Duodenal mucosa (tissue), 2 donors: ENCODE data around the gene MYD88.
"Not testable (repeated sequence)": the region's sequence is repeated elsewhere in the genome, so short reads cannot be mapped to it uniquely, and the experiment has no call there.

Experiments used
- H3K27ac ChIP-seq: one replicate; pipeline ENCODE4 v1.7.0; 2013; ENCODE audit warnings: low read depth, low read length
- H3K27me3 ChIP-seq, 2 donors: one replicate each; pipeline ENCODE4 v1.7.0; 2013; ENCODE audit warnings: low read length in 2 of 2, control low read depth in 1 of 2; ENCODE audit not compliant: insufficient read depth in 2 of 2, control insufficient read depth in 1 of 2
- H3K36me3 ChIP-seq, 2 donors: one replicate each; pipeline ENCODE4 v1.7.0; 2013; ENCODE audit warnings: low read length in 2 of 2, control low read depth in 1 of 2; ENCODE audit not compliant: insufficient read depth in 2 of 2, control insufficient read depth in 1 of 2
- H3K4me1 ChIP-seq, 2 donors: one replicate each; pipeline ENCODE4 v1.7.0; 2013; ENCODE audit warnings: low read length in 2 of 2, control low read depth in 1 of 2; ENCODE audit not compliant: insufficient read depth in 2 of 2, control insufficient read depth in 1 of 2
- H3K4me3 ChIP-seq, 2 donors: one replicate each; pipeline ENCODE4 v1.7.0; 2013; ENCODE audit warnings: low read length in 2 of 2, low read depth in 1 of 2
- H3K9ac ChIP-seq, 2 donors: one replicate each; pipeline ENCODE4 v1.7.0; 2013; ENCODE audit warnings: low read length in 2 of 2, low read depth in 1 of 2
- H3K9me3 ChIP-seq, 2 donors: one replicate each; pipeline ENCODE4 v1.7.0; 2013; ENCODE audit warnings: low read length in 2 of 2, control low read depth in 1 of 2; ENCODE audit not compliant: control insufficient read depth in 1 of 2

The MYD88 gene

GRCh38 chr3:38135621-38136277 lies 2.7 kb upstream of the MYD88 start:
- not testable (repeated sequence) for H3K27me3 ChIP-seq, H3K27ac ChIP-seq, H3K9me3 ChIP-seq
- H3K36me3 ChIP-seq: peaks cover 21 to 36% of the 10 kb centered on the region in 2 donors
- peak overlapping the region; percentile 83 to 95 for H3K4me3 ChIP-seq
- peak overlapping the region; percentile 79 to 89 for H3K9ac ChIP-seq
- peaks cover 57 to 59% of the 10 kb centered on the region in 2 donors for H3K4me1 ChIP-seq

- Histone ChIP-seq H3K9ac (peak overlapping the region; percentile 79 to 89), H3K4me1 (peaks cover 57 to 59% of the 10 kb centered on the region in 2 donors), H3K27ac (peak overlapping the region; percentile 75), H3K9me3 (no peaks in the 10 kb centered on the region), H3K36me3 (peaks cover 26 to 37% of the 10 kb centered on the region in 2 donors), H3K27me3 (no peaks in the 10 kb centered on the region), H3K4me3 (peak overlapping the region; percentile 83 to 95)
Measured at GRCh38 chr3:38136393-38136776, 2.1 kb upstream of the MYD88 start.

DNA sequence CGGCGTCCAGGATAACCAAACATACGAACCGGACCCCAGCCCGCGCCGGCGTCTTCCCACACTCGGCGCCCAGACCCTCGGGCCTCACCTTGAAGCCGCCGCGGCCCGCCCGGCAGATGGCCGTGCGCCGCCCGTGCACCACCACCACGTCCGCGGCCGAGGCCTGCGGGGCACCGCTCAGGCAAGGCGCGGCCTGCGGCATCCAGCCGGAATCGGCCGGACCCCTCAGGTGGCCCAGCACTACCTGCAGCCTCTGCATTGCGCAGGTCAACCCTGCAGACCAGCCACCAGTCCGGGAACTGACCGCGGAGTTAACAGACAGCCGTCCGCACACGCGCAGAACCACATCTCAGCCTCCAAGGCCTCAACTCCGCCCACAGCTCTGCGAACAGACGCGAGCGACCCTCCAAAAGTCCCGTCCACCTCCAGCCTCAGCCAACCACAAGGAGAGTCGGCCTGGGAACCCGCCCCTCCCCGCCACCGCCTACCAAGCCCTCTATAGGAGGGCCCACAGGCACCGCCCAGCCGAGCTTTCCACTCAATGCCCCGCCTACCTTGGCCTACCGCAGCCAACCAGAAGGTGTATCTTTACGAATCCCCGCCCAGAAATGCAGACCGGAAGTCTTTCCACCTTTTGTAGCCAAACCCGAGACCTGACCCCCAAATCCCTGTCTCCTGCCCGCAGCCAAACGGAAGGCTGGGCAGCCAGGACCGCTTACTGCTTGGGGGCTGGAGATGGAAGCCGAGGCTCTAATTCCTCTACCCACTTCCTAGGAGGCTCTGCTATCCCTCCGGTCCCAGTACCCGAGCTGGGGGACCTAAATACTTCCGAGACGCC lies 1.5 kb upstream of the MYD88 start, which contains the start of gene ACAA1:
Gene ACAA1 (minus strand): TSS at position 351 of the 838 bp plus-strand sequence. CDS start 92 bp downstream, at position 259.
- peak within 1 kb of the TSS; percentile 95 for H3K4me3 ChIP-seq
- H3K9ac ChIP-seq: peak within 1 kb of the TSS; percentile 90 to 98
- no peaks in the 10 kb centered on the region for H3K9me3 ChIP-seq
- no peaks in the 10 kb centered on the region for H3K27me3 ChIP-seq
- peaks cover 50 to 55% of the 10 kb centered on the region in 2 donors for H3K4me1 ChIP-seq
- peak within 1 kb of the TSS; percentile 92 for H3K27ac ChIP-seq
- H3K36me3 ChIP-seq: peaks cover 28 to 37% of the 10 kb centered on the region in 2 donors

DNA sequence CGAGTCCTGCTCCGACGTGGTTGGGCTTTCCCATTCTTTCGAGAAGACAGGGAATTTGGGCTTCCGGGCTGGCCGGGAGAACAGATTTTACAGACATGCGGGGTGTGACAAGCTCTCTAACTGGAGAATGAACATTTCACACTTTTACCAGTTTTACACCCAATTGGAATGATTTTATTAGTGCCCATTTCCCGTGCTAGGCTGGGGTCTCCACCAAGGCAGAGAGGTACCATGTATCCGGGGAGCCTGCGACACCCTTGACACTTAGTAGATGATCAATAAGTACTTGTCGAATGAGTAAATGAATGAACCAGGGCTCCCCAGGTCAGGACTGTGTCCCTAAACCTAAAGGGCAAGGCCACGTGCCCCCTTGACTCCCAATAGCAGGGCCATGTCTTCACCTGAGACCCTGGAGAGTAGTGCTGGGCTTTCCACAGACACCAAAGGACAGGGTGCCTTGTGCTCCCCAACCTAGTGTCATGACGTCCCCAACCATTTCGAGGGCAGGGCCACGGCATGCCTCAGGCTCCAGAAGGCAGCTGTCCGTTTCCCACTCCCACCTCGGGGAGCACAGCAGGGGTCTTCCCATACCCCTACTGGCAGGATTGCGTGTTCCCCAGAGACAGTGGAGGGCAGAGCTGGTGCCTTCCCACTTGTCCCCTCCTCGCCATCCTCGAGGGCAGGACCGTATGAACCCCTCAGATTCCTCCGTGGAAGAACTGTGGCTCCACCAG lies 679 bp upstream of the MYD88 start:
- H3K4me1 ChIP-seq: peaks cover 43 to 48% of the 10 kb centered on the region in 2 donors
- H3K9ac ChIP-seq: peak overlapping the region; percentile 90 to 98
- H3K4me3 ChIP-seq: peak overlapping the region; percentile 95

DNA sequence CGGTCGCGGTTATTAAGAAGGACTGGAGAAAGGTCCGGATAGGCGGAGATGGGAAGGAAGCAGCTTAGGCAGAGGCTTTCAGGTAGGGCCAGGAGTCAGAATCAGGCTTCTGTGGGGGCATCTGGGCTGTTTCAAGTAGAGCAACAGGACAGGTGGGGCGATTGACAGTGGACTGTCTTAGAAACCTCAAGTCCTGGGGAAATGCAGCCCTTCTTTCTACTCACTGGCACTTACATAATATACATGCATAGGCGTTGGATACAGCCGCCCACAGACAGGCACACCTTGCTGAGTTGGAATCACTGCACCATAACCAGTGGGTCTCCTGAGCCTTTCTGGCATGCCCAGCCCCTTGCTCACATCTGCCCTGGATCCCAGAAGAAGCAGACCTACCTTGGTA lies 730 bp downstream of the MYD88 start:
- Histone ChIP-seq H3K4me1 (peaks cover 31 to 42% of the 10 kb centered on the region in 2 donors), H3K27ac (peak overlapping the region; percentile 92), H3K4me3 (peak overlapping the region; percentile 95), H3K9ac (peak overlapping the region; percentile 90 to 98), H3K27me3 (no peaks in the 10 kb centered on the region), H3K9me3 (no peaks in the 10 kb centered on the region), H3K36me3 (peaks cover 19 to 26% of the 10 kb centered on the region in 2 donors)

More for the DNA sequence above, 679 bp upstream of the MYD88 start:
- Histone ChIP-seq H3K9me3 (no peaks in the 10 kb centered on the region), H3K36me3 (peaks cover 24 to 38% of the 10 kb centered on the region in 2 donors), H3K27me3 (no peaks in the 10 kb centered on the region), H3K27ac (peak overlapping the region; percentile 92)

DNA sequence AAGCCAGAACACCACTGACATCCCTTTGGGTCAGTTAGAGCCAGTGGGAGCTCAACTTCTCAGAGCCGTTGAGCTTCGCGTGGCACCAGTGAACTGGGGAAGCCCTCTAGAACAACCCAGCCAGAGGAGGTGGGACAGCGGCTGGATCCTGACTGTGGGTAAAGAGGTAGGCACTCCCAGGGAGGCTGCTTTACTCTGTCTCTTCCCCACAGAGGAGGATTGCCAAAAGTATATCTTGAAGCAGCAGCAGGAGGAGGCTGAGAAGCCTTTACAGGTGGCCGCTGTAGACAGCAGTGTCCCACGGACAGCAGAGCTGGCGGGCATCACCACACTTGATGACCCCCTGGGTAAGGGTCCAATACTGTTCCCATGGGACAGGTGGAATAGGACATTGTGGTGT lies 1.2 kb downstream of the MYD88 start:
- H3K36me3 ChIP-seq: peaks cover 19 to 23% of the 10 kb centered on the region in 2 donors
- H3K4me1 ChIP-seq: peaks cover 28 to 39% of the 10 kb centered on the region in 2 donors
- no peaks in the 10 kb centered on the region for H3K9me3 ChIP-seq
- H3K27ac ChIP-seq: no peak overlapping the region
- H3K9ac ChIP-seq: peak overlapping the region; percentile 90 to 98
- peak overlapping the region; percentile 95 for H3K4me3 ChIP-seq
- H3K27me3 ChIP-seq: no peaks in the 10 kb centered on the region

GRCh38 chr3:38140326-38141172 lies 2.1 kb downstream of the MYD88 start:
- peaks cover 28 to 35% of the 10 kb centered on the region in 2 donors for H3K4me1 ChIP-seq
- peak overlapping the region; percentile 95 for H3K4me3 ChIP-seq
- peaks cover 19 to 23% of the 10 kb centered on the region in 2 donors for H3K36me3 ChIP-seq
- no peak overlapping the region for H3K27ac ChIP-seq
- H3K27me3 ChIP-seq: no peaks in the 10 kb centered on the region
- H3K9me3 ChIP-seq: no peaks in the 10 kb centered on the region
- peak overlapping the region in 1 of 2 donors; percentile 90 for H3K9ac ChIP-seq

DNA sequence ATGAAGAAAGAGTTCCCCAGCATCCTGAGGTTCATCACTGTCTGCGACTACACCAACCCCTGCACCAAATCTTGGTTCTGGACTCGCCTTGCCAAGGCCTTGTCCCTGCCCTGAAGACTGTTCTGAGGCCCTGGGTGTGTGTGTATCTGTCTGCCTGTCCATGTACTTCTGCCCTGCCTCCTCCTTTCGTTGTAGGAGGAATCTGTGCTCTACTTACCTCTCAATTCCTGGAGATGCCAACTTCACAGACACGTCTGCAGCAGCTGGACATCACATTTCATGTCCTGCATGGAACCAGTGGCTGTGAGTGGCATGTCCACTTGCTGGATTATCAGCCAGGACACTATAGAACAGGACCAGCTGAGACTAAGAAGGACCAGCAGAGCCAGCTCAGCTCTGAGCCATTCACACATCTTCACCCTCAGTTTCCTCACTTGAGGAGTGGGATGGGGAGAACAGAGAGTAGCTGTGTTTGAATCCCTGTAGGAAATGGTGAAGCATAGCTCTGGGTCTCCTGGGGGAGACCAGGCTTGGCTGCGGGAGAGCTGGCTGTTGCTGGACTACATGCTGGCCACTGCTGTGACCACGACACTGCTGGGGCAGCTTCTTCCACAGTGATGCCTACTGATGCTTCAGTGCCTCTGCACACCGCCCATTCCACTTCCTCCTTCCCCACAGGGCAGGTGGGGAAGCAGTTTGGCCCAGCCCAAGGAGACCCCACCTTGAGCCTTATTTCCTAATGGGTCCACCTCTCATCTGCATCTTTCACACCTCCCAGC lies 2.9 kb downstream of the MYD88 start:
- Histone ChIP-seq H3K27me3 (no peaks in the 10 kb centered on the region), H3K4me3 (no peak overlapping the region), H3K36me3 (peaks cover 19 to 23% of the 10 kb centered on the region in 2 donors), H3K9me3 (peaks cover 0 to 2% of the 10 kb centered on the region in 2 donors), H3K9ac (peak overlapping the region in 1 of 2 donors; percentile 1), H3K27ac (no peak overlapping the region), H3K4me1 (peaks cover 28% of the 10 kb centered on the region in 2 donors)

DNA sequence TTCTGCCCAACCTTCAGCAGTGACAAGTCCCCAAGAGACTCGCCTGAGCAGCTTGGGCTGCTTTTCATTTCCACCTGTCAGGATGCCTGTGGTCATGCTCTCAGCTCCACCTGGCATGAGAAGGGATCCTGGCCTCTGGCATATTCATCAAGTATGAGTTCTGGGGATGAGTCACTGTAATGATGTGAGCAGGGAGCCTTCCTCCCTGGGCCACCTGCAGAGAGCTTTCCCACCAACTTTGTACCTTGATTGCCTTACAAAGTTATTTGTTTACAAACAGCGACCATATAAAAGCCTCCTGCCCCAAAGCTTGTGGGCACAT lies 3.5 kb downstream of the MYD88 start:
- H3K9ac ChIP-seq: no peak overlapping the region
- peaks cover 28% of the 10 kb centered on the region in 2 donors for H3K4me1 ChIP-seq

More for the DNA sequence above, 3.5 kb downstream of the MYD88 start:
- Histone ChIP-seq H3K27me3 (no peaks in the 10 kb centered on the region), H3K9me3 (peaks cover 0 to 2% of the 10 kb centered on the region in 2 donors), H3K36me3 (peaks cover 19 to 23% of the 10 kb centered on the region in 2 donors), H3K4me3 (no peak overlapping the region), H3K27ac (no peak overlapping the region)
